HepG2 (cell line): Measurements from ENCODE around the gene PWP1. TPM values are rescaled to one million over a fixed set of nuclear protein-coding genes. Genes with fewer than 3 reads are reported as not detected.

Source experiments
- NCOA5 ChIP-seq: sonication (generic); formaldehyde crosslinking; IDR thresholded peaks from 2 replicates; pipeline ENCODE4 v1.4.0; 2020; ENCODE audit warnings: missing genetic modification reagents
- REXO4 ChIP-seq: sonication (generic); formaldehyde crosslinking; IDR thresholded peaks from 2 replicates; pipeline ENCODE4 v1.8.0; 2022; ENCODE audit warnings: missing genetic modification reagents, mild to moderate bottlenecking, borderline replicate concordance
- RFX5 ChIP-seq: IDR thresholded peaks from 2 replicates; pipeline ENCODE4 v1.6.1; 2011; ENCODE audit warnings: low read depth, low read length, improper control_type of control experiment
- RXRA ChIP-seq: sonication (generic); formaldehyde crosslinking; IDR thresholded peaks from 2 replicates; pipeline ENCODE4 v1.5.1; 2020; ENCODE audit warnings: missing genetic modification reagents
- SMARCC2 ChIP-seq: fragments of 450-650 bp; IDR thresholded peaks from 2 replicates; pipeline ENCODE4 v1.6.1; 2017; ENCODE audit warnings: antibody characterized with exemption, mild to moderate bottlenecking
- TEAD2 ChIP-seq: sonication (generic); formaldehyde crosslinking; IDR thresholded peaks from 2 replicates; pipeline ENCODE4 v1.9.0; 2021; ENCODE audit warnings: missing genetic modification reagents
- TFDP2 ChIP-seq: sonication (generic); formaldehyde crosslinking; IDR thresholded peaks from 2 replicates; pipeline ENCODE4 v1.4.0; 2020; ENCODE audit warnings: missing genetic modification reagents
- THAP11 ChIP-seq: IDR thresholded peaks from 2 replicates; pipeline ENCODE4 v1.6.1; 2016; ENCODE audit warnings: missing biosample characterization, missing genetic modification reagents
- ZNF343 ChIP-seq: sonication (generic); formaldehyde crosslinking; IDR thresholded peaks from 2 replicates; pipeline ENCODE4 v1.4.0; 2020; ENCODE audit warnings: mild to moderate bottlenecking, missing genetic modification reagents
- ZNF552 ChIP-seq: sonication (generic); formaldehyde crosslinking; IDR thresholded peaks from 2 replicates; pipeline ENCODE4 v1.9.0; 2022; ENCODE audit warnings: missing genetic modification reagents, mild to moderate bottlenecking, borderline replicate concordance
- ZNF558 ChIP-seq: sonication (generic); formaldehyde crosslinking; IDR thresholded peaks from 2 replicates; pipeline ENCODE4 v1.9.0; 2022; ENCODE audit warnings: mild to moderate bottlenecking, missing genetic modification reagents, borderline replicate concordance
- ZNF567 ChIP-seq: sonication (generic); formaldehyde crosslinking; IDR thresholded peaks from 2 replicates; pipeline ENCODE4 v1.8.1; 2023; ENCODE audit warnings: mild to moderate bottlenecking, missing genetic modification reagents, borderline replicate concordance
- ZNF570 ChIP-seq: sonication (generic); formaldehyde crosslinking; IDR thresholded peaks from 2 replicates; pipeline ENCODE4 v1.4.0; 2020; ENCODE audit warnings: mild to moderate bottlenecking, missing genetic modification reagents, borderline replicate concordance
- ZNF597 ChIP-seq: sonication (generic); formaldehyde crosslinking; IDR thresholded peaks from 2 replicates; pipeline ENCODE4 v1.5.0; 2020; ENCODE audit warnings: missing genetic modification reagents
- ZNF724P ChIP-seq: sonication (generic); formaldehyde crosslinking; IDR thresholded peaks from 2 replicates; pipeline ENCODE4 v1.8.0; 2022; ENCODE audit warnings: missing genetic modification reagents, borderline replicate concordance
- polyA plus RNA-seq, 8 experiments: library from polyadenylated mRNA; depleted of rRNA in 3 of 8; stranded (reverse) in 7 of 8; unstranded in 1 of 8; fragments of >200 nt; fragmentation: Illumina TruSeq in 4 of 8; extraction: Trizol in 4 of 8; gene quantifications; 2 replicates each; pipeline versions ENCODE4 v1.2.1 to v1.2.3, GENCODE V29; 2011 to 2016; ENCODE audit warnings: low read depth in 4 of 8, missing spikeins in 1 of 8, mixed read lengths in 1 of 8; ENCODE audit not compliant: insufficient read depth in 1 of 8
- total RNA-seq, 5 experiments: library from RNA; depleted of rRNA; stranded (reverse); fragments of >200 nt; fragmentation: Illumina TruSeq; extraction: Trizol; gene quantifications; 2 replicates each; pipeline ENCODE4 v1.2.3, GENCODE V29; 2016; ENCODE audit warnings: low read depth in 1 of 5
- TF ChIP-seq, protein P1 (sequence below): sonication (generic); formaldehyde crosslinking; IDR thresholded peaks from 2 replicates; pipeline ENCODE4 v1.4.0; 2020; ENCODE audit warnings: low read depth, mild to moderate bottlenecking, missing genetic modification reagents
- TF ChIP-seq, protein P2 (sequence below): IDR thresholded peaks from 2 replicates; pipeline ENCODE4 v1.6.1; 2012; ENCODE audit warnings: low read depth, low read length, improper control_type of control experiment
- TF ChIP-seq, protein P3 (sequence below): IDR thresholded peaks from 2 replicates; pipeline ENCODE4 v1.6.1; 2016; ENCODE audit warnings: missing compliant biosample characterization, missing genetic modification reagents, borderline replicate concordance
- TF ChIP-seq, protein P4 (sequence below): sonication (generic); formaldehyde crosslinking; IDR thresholded peaks from 2 replicates; pipeline ENCODE4 v1.4.0; 2020; ENCODE audit warnings: missing genetic modification reagents, borderline replicate concordance

The PWP1 gene
- total and polyA plus RNA-seq, 2 of the 13 experiments (the other 11 are each of a cell fraction or from before 2014, with no cell fraction given): 65.9 to 70.2 TPM

GRCh38 chr12:107681836-107682820 lies 3.5 kb upstream of the PWP1 start (continued):
- TF ChIP-seq ZNF558 (CRISPR knock-in tag) (no peak), ZNF567 (CRISPR knock-in tag) (no peak), TFDP2 (CRISPR knock-in tag) (no peak; the same call in 1 of the 2 replicates), RFX5 (peak; percentile 49; the same call in 1 of the 2 replicates), ZNF597 (CRISPR knock-in tag) (no peak), ZNF724P (CRISPR knock-in tag) (0 out of 2 replicates have a peak, but pooled peaks have one; percentile 17), THAP11 (CRISPR knock-in tag) (peak; percentile 67; the same call in 1 of the 2 replicates), ZNF552 (CRISPR knock-in tag) (0 out of 2 replicates have a peak, but pooled peaks have one; percentile 24), SMARCC2 (no peak), ZNF570 (CRISPR knock-in tag) (no peak), REXO4 (CRISPR knock-in tag) (no peak), ZNF343 (CRISPR knock-in tag) (no peak), RXRA (CRISPR knock-in tag) (no peak; the same call in 1 of the 2 replicates), TEAD2 (CRISPR knock-in tag) (no peak), NCOA5 (CRISPR knock-in tag) (no peak)
- TF ChIP-seq, protein P1, sequence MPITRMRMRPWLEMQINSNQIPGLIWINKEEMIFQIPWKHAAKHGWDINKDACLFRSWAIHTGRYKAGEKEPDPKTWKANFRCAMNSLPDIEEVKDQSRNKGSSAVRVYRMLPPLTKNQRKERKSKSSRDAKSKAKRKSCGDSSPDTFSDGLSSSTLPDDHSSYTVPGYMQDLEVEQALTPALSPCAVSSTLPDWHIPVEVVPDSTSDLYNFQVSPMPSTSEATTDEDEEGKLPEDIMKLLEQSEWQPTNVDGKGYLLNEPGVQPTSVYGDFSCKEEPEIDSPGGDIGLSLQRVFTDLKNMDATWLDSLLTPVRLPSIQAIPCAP (CRISPR knock-in tag): no peak
- TF ChIP-seq, protein P2, sequence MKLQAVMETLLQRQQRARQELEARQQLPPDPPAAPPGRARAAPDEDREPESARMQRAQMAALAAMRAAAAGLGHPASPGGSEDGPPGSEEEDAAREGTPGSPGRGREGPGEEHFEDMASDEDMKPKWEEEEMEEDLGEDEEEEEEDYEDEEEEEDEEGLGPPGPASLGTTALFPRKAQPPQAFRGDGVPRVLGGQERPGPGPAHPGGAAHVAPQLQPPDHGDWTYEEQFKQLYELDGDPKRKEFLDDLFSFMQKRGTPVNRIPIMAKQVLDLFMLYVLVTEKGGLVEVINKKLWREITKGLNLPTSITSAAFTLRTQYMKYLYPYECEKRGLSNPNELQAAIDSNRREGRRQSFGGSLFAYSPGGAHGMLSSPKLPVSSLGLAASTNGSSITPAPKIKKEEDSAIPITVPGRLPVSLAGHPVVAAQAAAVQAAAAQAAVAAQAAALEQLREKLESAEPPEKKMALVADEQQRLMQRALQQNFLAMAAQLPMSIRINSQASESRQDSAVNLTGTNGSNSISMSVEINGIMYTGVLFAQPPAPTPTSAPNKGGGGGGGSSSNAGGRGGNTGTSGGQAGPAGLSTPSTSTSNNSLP: 0 out of 2 replicates have a peak, but pooled peaks have one; percentile 28
- TF ChIP-seq, protein P3, sequence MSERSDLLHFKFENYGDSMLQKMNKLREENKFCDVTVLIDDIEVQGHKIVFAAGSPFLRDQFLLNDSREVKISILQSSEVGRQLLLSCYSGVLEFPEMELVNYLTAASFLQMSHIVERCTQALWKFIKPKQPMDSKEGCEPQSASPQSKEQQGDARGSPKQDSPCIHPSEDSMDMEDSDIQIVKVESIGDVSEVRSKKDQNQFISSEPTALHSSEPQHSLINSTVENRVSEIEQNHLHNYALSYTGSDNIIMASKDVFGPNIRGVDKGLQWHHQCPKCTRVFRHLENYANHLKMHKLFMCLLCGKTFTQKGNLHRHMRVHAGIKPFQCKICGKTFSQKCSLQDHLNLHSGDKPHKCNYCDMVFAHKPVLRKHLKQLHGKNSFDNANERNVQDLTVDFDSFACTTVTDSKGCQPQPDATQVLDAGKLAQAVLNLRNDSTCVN (CRISPR knock-in tag): no peak
- TF ChIP-seq, protein P4, sequence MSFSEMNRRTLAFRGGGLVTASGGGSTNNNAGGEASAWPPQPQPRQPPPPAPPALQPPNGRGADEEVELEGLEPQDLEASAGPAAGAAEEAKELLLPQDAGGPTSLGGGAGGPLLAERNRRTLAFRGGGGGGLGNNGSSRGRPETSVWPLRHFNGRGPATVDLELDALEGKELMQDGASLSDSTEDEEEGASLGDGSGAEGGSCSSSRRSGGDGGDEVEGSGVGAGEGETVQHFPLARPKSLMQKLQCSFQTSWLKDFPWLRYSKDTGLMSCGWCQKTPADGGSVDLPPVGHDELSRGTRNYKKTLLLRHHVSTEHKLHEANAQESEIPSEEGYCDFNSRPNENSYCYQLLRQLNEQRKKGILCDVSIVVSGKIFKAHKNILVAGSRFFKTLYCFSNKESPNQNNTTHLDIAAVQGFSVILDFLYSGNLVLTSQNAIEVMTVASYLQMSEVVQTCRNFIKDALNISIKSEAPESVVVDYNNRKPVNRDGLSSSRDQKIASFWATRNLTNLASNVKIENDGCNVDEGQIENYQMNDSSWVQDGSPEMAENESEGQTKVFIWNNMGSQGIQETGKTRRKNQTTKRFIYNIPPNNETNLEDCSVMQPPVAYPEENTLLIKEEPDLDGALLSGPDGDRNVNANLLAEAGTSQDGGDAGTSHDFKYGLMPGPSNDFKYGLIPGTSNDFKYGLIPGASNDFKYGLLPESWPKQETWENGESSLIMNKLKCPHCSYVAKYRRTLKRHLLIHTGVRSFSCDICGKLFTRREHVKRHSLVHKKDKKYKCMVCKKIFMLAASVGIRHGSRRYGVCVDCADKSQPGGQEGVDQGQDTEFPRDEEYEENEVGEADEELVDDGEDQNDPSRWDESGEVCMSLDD: no peak; the same call in 1 of the 2 replicates
